ENCODE measurements around the gene CEP83.

- TF ChIP-seq GATA3 (IDR thresholded peaks at IDR 0.05; ENCODE audit: low read depth, low read length) (no peak), GATA2 (IDR thresholded peaks at IDR 0.05; ENCODE audit: low read depth, low read length) (no peak)
Measured at GRCh38 chr12:94495445-94496115, 35.9 kb upstream of the CEP83 start.
